Liver (tissue), 9 donors: ENCODE data around the gene MICAL2. TPM values are rescaled to one million over a fixed set of nuclear protein-coding genes. Genes with fewer than 3 reads are reported as not detected.

Experiments used
- DNase-seq: peaks from one replicate; pipeline ENCODE4 v3.0.0-alpha.2; 2017; ENCODE audit warnings: low spot score
- H3K27ac ChIP-seq, 2 donors: one replicate each; pipeline ENCODE4 v1.7.0; 2013; ENCODE audit warnings: inconsistent platforms in 2 of 2, low read length in 2 of 2, control low read depth in 1 of 2, low read depth in 1 of 2, mild to moderate bottlenecking in 1 of 2
- H3K27me3 ChIP-seq, 4 donors: one replicate each; pipeline versions ENCODE4 v1.6.1 to v1.7.0; 2013; ENCODE audit warnings: low read length in 3 of 4, inconsistent platforms in 1 of 4, mild to moderate bottlenecking in 1 of 4, moderate library complexity in 1 of 4; ENCODE audit not compliant: control insufficient read depth in 4 of 4, insufficient read depth in 4 of 4
- H3K36me3 ChIP-seq, 4 donors: one replicate each; pipeline versions ENCODE4 v1.6.1 to v1.7.0; 2013; ENCODE audit warnings: low read length in 3 of 4, mild to moderate bottlenecking in 3 of 4, low read depth in 1 of 4, moderate library complexity in 1 of 4; ENCODE audit not compliant: control insufficient read depth in 4 of 4, insufficient read depth in 3 of 4
- H3K4me1 ChIP-seq, 4 donors: one replicate each; pipeline versions ENCODE4 v1.6.1 to v1.7.0; 2013; ENCODE audit warnings: low read length in 3 of 4, mild to moderate bottlenecking in 3 of 4, moderate library complexity in 1 of 4; ENCODE audit not compliant: control insufficient read depth in 4 of 4, insufficient read depth in 4 of 4
- H3K4me3 ChIP-seq, 3 donors: one replicate each; pipeline versions ENCODE4 v1.6.1 to v1.7.0; 2013; ENCODE audit warnings: low read length in 3 of 3, control low read depth in 1 of 3, low read depth in 1 of 3, mild to moderate bottlenecking in 1 of 3
- H3K9ac ChIP-seq, 2 donors: one replicate each; pipeline ENCODE4 v1.7.0; 2013; ENCODE audit warnings: low read length in 2 of 2, mild to moderate bottlenecking in 2 of 2, moderate library complexity in 2 of 2, control low read depth in 1 of 2, low read depth in 1 of 2
- H3K9me3 ChIP-seq, 4 donors: one replicate each; pipeline versions ENCODE4 v1.6.1 to v1.7.0; 2013; ENCODE audit warnings: low read length in 3 of 4; ENCODE audit not compliant: control insufficient read depth in 4 of 4
- EGR1 ChIP-seq, 2 donors: IDR thresholded peaks; 2 replicates each; pipeline ENCODE4 v1.6.1; 2016 to 2018; ENCODE audit warnings: antibody characterized with exemption in 2 of 2, low read depth in 2 of 2
- FOXA1 ChIP-seq: IDR thresholded peaks from 2 replicates; pipeline ENCODE4 v1.6.1; 2016; ENCODE audit warnings: antibody characterized with exemption
- FOXA2 ChIP-seq: IDR thresholded peaks from 2 replicates; pipeline ENCODE4 v1.6.1; 2016; ENCODE audit warnings: antibody characterized with exemption
- GABPA ChIP-seq, 2 donors: IDR thresholded peaks in 1 of 2; conservative IDR thresholded peaks in 1 of 2; 2 replicates each; pipeline ENCODE4 v1.6.1; 2016; ENCODE audit warnings: antibody characterized with exemption in 2 of 2, mild to moderate bottlenecking in 1 of 2, moderate library complexity in 1 of 2
- HNF4A ChIP-seq, 2 donors: conservative IDR thresholded peaks; 2 replicates each; pipeline ENCODE4 v1.6.1; 2016; ENCODE audit warnings: antibody characterized with exemption in 2 of 2, mild to moderate bottlenecking in 2 of 2
- HNF4G ChIP-seq: IDR thresholded peaks from 2 replicates; pipeline ENCODE4 v1.6.1; 2016; ENCODE audit warnings: antibody characterized with exemption
- JUND ChIP-seq, 2 donors: IDR thresholded peaks; 2 replicates each; pipeline ENCODE4 v1.6.1; 2016; ENCODE audit warnings: antibody characterized with exemption in 2 of 2
- NR2F2 ChIP-seq: IDR thresholded peaks from 2 replicates; pipeline ENCODE4 v1.6.1; 2016; ENCODE audit warnings: antibody characterized with exemption
- RAD21 ChIP-seq, 2 donors: IDR thresholded peaks; 2 replicates each; pipeline ENCODE4 v1.6.1; 2016; ENCODE audit warnings: antibody characterized with exemption in 2 of 2, mild to moderate bottlenecking in 2 of 2
- RXRA ChIP-seq, 2 donors: IDR thresholded peaks; 2 replicates each; pipeline ENCODE4 v1.6.1; 2017 to 2018; ENCODE audit warnings: antibody characterized with exemption in 2 of 2, mild to moderate bottlenecking in 1 of 2
- SP1 ChIP-seq: IDR thresholded peaks from 2 replicates; pipeline ENCODE4 v1.6.1; 2018; ENCODE audit warnings: antibody characterized with exemption, mild to moderate bottlenecking
- TAF1 ChIP-seq: conservative IDR thresholded peaks from 2 replicates; pipeline ENCODE4 v1.6.1; 2016; ENCODE audit warnings: antibody characterized with exemption, mild to moderate bottlenecking
- YY1 ChIP-seq: IDR thresholded peaks from 2 replicates; pipeline ENCODE4 v1.6.1; 2016; ENCODE audit warnings: antibody characterized with exemption, mild to moderate bottlenecking
- WGBS: extraction: QIAGEN DNeasy Blood & Tissue Kit; methylation state at CpG from one replicate; pipeline ENCODE4 v1.1.7; 2013; 5-methylcytosine and 5-hydroxymethylcytosine counted together
- polyA plus RNA-seq, 2 donors: library from polyadenylated mRNA; stranded (reverse) in 1 of 2; unstranded in 1 of 2; fragments of 200-250 nt in 1 of 2; fragments of >200 nt in 1 of 2; fragmentation: Nextera tagmentation in 1 of 2; extraction: Ambion mirVana in 1 of 2; gene quantifications; one replicate each; pipeline versions ENCODE4 v1.2.1 to v1.2.3, GENCODE V29; 2013 to 2015
- total RNA-seq, 2 donors: library from RNA; depleted of rRNA; stranded (reverse); fragments of >200 nt; gene quantifications; one replicate each; pipeline ENCODE4 v1.2.3, GENCODE V29; 2014
- TF ChIP-seq, protein P1 (sequence below): IDR thresholded peaks from 2 replicates; pipeline ENCODE4 v1.6.1; 2016; ENCODE audit warnings: antibody characterized with exemption
- TF ChIP-seq, protein P2 (sequence below): IDR thresholded peaks from 2 replicates; pipeline ENCODE4 v1.6.1; 2016; ENCODE audit warnings: antibody characterized with exemption
- TF ChIP-seq, protein P3 (sequence below): IDR thresholded peaks from 2 replicates; pipeline ENCODE4 v1.6.1; 2016; ENCODE audit warnings: antibody characterized with exemption, mild to moderate bottlenecking
- TF ChIP-seq, protein P4 (sequence below): fragments of 150-350 bp; IDR thresholded peaks from 2 replicates; pipeline ENCODE4 v1.5.1; 2017; ENCODE audit warnings: improper control_type of control experiment, low read depth, low read length; ENCODE audit not compliant: missing input control
- TF ChIP-seq, protein P5 (sequence below): IDR thresholded peaks from 2 replicates; pipeline ENCODE4 v1.6.1; 2016; ENCODE audit warnings: antibody characterized with exemption
- donor health status: healthy.
- donor health status: healthy.
- donor health status: healthy.
- donor health status: healthy.
- donor health status: healthy.

The MICAL2 gene
- total and polyA plus RNA-seq, 4 donors, result 17.5 to 113 (median 42.9) TPM

DNA sequence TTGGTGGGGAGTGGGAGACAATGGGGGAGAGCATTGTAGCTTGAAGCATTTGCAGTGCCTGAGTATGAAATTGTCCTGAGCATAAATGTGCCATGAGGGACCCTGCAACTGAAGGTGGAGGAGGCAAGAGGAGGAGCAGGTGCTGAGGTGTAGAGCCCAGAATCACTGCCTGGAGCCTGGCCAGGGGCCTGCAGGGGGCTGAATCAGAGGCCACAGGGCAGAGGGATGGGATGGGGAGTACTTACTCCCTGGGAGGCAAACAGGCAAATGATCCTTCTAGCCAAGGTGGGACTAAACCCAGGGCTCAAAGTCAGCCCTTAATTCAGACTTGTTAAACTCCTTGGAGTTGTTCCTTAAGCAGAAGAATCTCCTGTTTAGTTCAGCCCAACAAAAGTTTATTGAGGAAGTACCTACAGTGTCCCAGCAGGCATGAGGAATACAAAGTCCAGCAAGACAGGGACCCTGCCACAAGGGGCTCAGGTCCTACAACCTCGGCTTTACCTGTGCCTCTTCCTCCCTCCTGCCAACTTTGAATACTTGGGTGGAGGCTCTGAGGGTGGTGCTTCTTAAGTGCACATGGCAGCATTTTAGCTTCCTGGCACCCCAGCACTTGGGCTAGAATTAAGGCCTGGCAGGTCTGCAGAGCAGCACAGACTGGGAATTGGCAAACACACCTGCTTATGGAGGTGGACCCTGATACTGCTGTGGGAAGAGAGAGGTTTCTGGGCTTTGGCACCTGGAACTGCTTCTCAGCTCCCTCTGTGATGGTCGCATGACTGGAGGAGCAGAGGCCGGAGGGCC lies 20.0 kb downstream of the MICAL2 start:
- WGBS, result 96% methylated on average over 3 of the region's 3 CpGs
- Histone ChIP-seq H3K9ac (no peak overlapping the region), H3K36me3 (peaks cover 0 to 3% (median 0%) of the 10 kb centered on the region in 4 donors), H3K4me3 (no peak overlapping the region), H3K27ac (no peak overlapping the region), H3K9me3 (no peaks in the 10 kb centered on the region), H3K4me1 (no peaks in the 10 kb centered on the region), H3K27me3 (no peaks in the 10 kb centered on the region)
- TF ChIP-seq, protein P1, sequence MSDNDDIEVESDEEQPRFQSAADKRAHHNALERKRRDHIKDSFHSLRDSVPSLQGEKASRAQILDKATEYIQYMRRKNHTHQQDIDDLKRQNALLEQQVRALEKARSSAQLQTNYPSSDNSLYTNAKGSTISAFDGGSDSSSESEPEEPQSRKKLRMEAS, result no peak
- TF ChIP-seq, protein P2, sequence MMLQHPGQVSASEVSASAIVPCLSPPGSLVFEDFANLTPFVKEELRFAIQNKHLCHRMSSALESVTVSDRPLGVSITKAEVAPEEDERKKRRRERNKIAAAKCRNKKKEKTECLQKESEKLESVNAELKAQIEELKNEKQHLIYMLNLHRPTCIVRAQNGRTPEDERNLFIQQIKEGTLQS, result no peak
- TF ChIP-seq, protein P3, sequence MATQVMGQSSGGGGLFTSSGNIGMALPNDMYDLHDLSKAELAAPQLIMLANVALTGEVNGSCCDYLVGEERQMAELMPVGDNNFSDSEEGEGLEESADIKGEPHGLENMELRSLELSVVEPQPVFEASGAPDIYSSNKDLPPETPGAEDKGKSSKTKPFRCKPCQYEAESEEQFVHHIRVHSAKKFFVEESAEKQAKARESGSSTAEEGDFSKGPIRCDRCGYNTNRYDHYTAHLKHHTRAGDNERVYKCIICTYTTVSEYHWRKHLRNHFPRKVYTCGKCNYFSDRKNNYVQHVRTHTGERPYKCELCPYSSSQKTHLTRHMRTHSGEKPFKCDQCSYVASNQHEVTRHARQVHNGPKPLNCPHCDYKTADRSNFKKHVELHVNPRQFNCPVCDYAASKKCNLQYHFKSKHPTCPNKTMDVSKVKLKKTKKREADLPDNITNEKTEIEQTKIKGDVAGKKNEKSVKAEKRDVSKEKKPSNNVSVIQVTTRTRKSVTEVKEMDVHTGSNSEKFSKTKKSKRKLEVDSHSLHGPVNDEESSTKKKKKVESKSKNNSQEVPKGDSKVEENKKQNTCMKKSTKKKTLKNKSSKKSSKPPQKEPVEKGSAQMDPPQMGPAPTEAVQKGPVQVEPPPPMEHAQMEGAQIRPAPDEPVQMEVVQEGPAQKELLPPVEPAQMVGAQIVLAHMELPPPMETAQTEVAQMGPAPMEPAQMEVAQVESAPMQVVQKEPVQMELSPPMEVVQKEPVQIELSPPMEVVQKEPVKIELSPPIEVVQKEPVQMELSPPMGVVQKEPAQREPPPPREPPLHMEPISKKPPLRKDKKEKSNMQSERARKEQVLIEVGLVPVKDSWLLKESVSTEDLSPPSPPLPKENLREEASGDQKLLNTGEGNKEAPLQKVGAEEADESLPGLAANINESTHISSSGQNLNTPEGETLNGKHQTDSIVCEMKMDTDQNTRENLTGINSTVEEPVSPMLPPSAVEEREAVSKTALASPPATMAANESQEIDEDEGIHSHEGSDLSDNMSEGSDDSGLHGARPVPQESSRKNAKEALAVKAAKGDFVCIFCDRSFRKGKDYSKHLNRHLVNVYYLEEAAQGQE, result no peak
- TF ChIP-seq NR2F2 (no peak), JUND (IDR thresholded peaks at IDR 0.05) (no peak), FOXA1 (no peak), SP1 (no peak), HNF4A (conservative IDR thresholded peaks at IDR 0.05) (no peak), YY1 (no peak), RAD21 (IDR thresholded peaks at IDR 0.05) (no peak), FOXA2 (no peak), HNF4G (no peak), TAF1 (no peak), RXRA (IDR thresholded peaks at IDR 0.05) (no peak), EGR1 (IDR thresholded peaks at IDR 0.05; ENCODE audit: low read depth in 2 of 2) (no peak), GABPA (IDR thresholded peaks at IDR 0.05 in 1 of 2, conservative IDR thresholded peaks at IDR 0.05 in 1 of 2) (no peak)
- TF ChIP-seq, protein P4, sequence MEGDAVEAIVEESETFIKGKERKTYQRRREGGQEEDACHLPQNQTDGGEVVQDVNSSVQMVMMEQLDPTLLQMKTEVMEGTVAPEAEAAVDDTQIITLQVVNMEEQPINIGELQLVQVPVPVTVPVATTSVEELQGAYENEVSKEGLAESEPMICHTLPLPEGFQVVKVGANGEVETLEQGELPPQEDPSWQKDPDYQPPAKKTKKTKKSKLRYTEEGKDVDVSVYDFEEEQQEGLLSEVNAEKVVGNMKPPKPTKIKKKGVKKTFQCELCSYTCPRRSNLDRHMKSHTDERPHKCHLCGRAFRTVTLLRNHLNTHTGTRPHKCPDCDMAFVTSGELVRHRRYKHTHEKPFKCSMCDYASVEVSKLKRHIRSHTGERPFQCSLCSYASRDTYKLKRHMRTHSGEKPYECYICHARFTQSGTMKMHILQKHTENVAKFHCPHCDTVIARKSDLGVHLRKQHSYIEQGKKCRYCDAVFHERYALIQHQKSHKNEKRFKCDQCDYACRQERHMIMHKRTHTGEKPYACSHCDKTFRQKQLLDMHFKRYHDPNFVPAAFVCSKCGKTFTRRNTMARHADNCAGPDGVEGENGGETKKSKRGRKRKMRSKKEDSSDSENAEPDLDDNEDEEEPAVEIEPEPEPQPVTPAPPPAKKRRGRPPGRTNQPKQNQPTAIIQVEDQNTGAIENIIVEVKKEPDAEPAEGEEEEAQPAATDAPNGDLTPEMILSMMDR, result no peak
- TF ChIP-seq, protein P5, sequence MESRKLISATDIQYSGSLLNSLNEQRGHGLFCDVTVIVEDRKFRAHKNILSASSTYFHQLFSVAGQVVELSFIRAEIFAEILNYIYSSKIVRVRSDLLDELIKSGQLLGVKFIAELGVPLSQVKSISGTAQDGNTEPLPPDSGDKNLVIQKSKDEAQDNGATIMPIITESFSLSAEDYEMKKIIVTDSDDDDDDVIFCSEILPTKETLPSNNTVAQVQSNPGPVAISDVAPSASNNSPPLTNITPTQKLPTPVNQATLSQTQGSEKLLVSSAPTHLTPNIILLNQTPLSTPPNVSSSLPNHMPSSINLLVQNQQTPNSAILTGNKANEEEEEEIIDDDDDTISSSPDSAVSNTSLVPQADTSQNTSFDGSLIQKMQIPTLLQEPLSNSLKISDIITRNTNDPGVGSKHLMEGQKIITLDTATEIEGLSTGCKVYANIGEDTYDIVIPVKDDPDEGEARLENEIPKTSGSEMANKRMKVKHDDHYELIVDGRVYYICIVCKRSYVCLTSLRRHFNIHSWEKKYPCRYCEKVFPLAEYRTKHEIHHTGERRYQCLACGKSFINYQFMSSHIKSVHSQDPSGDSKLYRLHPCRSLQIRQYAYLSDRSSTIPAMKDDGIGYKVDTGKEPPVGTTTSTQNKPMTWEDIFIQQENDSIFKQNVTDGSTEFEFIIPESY, result no peak
- no peak for DNase-seq
